LNCAP (cell line): Measurements from ENCODE around the gene GRAMD4.

Experiments
- TF ChIP-seq, protein P1 (sequence below): fragments of 450-650 bp; IDR thresholded peaks from 2 replicates; pipeline ENCODE4 v1.5.1; 2017; ENCODE audit warnings: mild to moderate bottlenecking

The GRAMD4 gene

DNA sequence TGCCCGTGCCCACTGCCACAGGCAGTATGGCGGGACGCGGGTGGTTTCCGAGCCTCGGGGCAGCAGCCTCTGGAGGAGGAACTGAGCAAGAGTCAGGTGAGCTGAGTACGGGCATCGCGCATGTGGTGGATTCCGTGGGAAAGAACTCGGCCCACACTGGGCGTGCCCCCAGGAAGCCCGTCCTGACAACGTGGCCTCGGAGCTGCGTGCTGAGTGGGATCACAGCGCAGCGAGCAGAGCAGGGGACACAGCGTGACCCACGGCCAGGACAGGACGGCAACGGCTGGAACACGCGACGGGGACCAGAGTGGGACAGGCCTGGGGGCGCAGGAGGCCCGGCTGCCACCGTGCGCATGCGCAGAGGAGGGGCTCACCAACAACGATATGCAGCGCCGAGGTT lies 81.1 kb downstream of the GRAMD4 start:
- TF ChIP-seq, protein P1, sequence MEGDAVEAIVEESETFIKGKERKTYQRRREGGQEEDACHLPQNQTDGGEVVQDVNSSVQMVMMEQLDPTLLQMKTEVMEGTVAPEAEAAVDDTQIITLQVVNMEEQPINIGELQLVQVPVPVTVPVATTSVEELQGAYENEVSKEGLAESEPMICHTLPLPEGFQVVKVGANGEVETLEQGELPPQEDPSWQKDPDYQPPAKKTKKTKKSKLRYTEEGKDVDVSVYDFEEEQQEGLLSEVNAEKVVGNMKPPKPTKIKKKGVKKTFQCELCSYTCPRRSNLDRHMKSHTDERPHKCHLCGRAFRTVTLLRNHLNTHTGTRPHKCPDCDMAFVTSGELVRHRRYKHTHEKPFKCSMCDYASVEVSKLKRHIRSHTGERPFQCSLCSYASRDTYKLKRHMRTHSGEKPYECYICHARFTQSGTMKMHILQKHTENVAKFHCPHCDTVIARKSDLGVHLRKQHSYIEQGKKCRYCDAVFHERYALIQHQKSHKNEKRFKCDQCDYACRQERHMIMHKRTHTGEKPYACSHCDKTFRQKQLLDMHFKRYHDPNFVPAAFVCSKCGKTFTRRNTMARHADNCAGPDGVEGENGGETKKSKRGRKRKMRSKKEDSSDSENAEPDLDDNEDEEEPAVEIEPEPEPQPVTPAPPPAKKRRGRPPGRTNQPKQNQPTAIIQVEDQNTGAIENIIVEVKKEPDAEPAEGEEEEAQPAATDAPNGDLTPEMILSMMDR = no peak

DNA sequence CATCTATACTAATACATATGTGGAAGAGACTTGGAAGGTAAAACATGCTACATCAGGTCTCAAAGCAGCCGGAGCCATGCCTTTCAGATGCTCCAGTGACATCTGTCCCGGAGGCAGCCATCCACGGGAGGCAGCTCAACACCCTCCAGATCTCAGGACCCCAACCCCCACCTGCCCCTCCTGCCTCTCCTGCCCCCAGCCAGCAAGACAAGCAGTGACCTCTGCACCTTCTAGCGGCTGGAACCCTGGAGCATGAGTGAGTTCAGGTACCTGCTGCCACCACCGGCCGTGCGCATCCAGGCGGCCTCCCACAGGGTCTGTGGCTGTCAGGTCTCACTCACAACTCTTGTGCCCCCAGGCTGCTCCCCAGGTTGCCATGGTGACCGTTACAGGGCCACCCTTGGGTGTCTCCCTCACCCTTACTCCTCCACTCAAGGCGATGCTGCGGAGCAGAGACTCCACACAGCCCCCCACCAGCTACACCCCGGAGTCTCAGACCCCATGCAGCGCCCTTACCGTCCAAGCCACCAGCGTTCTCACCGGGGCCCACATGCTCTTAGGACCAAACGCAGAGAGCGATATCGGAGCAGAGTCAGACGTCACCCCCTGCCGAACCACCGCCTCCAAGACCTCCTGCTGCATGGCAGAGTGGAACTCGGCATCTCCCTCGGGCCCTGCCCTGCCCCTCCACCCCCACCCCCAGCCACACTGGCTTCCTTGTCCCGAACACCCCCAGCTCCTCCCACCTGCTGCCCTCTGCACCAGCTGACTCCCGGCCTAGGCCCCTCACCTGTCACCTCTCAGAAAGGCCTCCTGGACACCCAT lies 83.2 kb downstream of the GRAMD4 start:
- TF ChIP-seq, protein P1 = no peak

DNA sequence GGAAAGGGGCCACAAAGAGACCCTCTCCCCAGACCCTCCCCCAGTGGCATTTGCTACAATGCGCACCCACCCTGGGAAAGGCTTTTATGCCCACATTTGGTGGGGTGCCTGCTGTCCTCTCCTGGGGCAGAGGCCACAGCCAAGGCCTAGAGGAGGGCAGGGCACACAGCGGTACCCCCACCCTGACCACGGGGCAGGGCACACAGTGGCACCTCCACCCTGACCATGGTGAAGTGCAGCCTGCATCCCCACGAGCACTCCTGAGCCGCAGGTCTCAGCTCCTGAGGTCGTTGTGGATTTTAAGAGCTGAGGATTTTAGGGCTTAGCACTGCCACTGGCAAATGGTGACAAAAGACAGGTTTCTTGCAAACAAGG lies 83.8 kb downstream of the GRAMD4 start:
- TF ChIP-seq, protein P1 = no peak

DNA sequence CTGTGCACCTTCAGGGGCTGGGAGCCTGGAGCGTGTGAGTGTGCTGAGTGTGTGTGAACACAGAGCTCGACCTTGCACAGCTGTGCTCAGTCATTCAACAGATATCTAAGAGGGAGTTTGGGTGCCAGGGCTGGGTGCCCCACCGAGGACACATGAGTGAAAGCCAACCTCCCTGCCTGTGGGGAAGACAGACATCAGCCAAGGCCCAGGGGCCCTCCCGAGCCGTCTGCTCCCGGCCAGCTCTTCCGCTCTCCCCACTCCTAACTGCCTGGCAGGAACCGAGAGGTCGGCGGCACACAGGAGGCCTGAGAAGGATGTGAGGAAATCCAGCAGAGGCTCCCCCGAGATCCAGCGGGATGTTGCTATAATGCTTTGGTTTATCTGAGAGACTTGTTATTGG lies 85.9 kb downstream of the GRAMD4 start:
- TF ChIP-seq, protein P1 = no peak

DNA sequence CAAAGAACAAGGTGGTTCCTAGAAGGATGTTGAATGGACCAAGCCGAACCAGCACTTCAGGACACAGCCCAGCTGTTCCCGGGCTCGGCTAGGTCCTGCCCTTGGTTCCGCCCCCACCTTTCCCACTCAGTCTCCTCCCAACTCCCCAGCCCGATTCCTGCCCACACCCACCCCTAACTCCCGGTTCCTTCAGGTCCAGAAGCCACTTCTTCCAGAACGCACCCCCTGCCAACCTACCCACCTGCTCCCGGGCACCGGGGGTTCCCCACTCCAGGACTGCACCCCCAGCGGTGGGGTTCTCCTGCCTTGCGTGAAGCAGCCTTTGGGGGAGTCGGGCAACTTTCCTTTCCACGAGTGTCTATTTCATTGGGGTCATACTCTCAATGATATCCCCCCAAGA lies 87.1 kb downstream of the GRAMD4 start:
- TF ChIP-seq, protein P1 = no peak

DNA sequence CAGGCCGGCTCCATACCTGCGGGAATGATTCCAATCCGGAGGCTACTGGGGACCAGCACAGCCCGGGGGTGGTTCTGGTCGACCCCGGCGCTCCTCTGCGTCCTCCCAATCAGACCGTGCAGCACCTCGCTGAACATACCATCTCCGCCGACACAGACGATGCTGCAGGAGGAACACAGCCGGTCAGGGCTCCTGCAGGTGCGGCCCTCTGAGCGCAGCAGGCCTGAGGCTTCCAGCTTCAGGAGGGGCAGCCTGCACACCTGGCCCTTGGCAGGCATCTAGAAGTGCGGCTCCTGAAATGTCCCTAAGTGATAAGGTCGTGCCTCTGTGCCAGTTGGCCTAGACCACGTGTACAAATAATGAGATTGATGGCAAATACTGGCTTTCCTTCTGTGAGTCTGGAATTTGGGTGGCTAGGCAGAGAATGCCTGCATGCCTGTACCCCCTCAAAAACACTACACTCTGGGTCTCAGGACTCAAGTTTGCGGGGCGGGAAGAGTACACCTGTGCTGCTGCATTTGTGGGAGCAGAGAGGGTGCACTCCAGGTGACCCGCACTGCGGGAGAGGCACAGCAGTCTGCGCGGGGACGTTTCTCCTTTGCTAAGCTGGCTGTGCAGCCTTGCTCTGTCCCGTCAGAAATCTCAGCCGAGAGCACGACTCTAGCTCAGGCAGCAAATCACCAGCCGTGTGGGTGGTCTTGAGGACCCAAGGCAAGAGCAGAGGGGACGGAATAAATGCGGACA lies 87.8 kb downstream of the GRAMD4 start:
- TF ChIP-seq, protein P1 = no peak

DNA sequence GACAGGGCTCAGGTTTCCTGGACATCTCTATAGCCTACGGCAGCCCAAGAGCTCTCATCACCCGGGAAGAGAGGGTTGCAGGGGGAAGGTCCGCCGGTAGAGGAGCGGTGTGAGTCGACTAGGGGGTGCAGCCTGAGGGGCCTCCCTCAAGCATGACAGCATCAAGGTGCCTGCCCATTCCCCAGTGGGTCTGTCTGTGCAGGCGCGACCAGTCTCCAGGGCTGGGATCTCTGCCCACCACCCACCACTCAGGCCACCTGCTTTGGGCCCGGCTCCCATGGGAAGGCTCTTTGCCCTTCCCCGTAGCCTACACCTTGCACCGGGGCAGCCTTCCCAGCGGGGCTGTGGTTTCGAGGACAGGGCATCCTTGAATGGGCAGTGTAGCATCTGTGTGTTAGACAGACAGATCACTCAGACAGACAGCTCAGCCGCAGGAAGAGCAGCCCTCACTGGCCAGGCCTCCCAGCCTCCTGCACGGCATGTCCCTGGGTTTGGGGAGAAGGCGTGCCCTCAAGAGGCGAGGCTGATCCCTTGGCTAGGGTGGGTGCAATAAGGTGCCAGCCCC lies 88.7 kb downstream of the GRAMD4 start:
- TF ChIP-seq, protein P1 = no peak
